ENCODE data around the gene CACNA1F. TPM values are rescaled to one million over a fixed set of nuclear protein-coding genes. Genes with fewer than 3 reads are reported as not detected.

Gene CACNA1F
- total and polyA plus RNA-seq, 10 of the 15 experiments (the other 5 are each of a cell fraction or from before 2014, with no cell fraction given): 0.01 to 0.32 (median 0.05) TPM; not detected in 5

- Histone ChIP-seq H3K27me3 (replicated peaks in 1 of 2; ENCODE audit: control insufficient read depth in 2 of 2, insufficient read depth in 2 of 2, low read length in 1 of 2) (no peaks in the 10 kb centered on the region), H3K79me2 (ENCODE audit: control insufficient read depth, insufficient read depth, low read length) (peaks cover under 1% of the 10 kb centered on the region; the same call in 1 of the 2 replicates), H3K27ac (ENCODE audit: control insufficient read depth, insufficient read depth) (peak overlapping the region; percentile 78), H4K20me1 (ENCODE audit: control insufficient read depth, insufficient read depth) (no peaks in the 10 kb centered on the region), H3K4me1 (ENCODE audit: control insufficient read depth, insufficient read depth, low read length) (peaks cover 9% of the 10 kb centered on the region), H3K4me2 (ENCODE audit: control insufficient read depth, insufficient read depth) (peak overlapping the region; percentile 81), H3K36me3 (ENCODE audit: control insufficient read depth in 2 of 2, insufficient read depth in 2 of 2, low read length in 1 of 2) (no peaks in the 10 kb centered on the region), H3K4me3 (peak overlapping the region; percentile 37; the same call in 1 of the 2 replicates), H2AFZ (ENCODE audit: control insufficient read depth, low read depth, low read length) (no peak overlapping the region), H3K9me3 (replicated peaks; ENCODE audit: control insufficient read depth, insufficient read depth, low read length) (no peaks in the 10 kb centered on the region; the same call in 2 of the 3 replicates), H3K9ac (ENCODE audit: control insufficient read depth, insufficient read depth, low read length) (peak overlapping the region; percentile 24; the same call in 1 of the 2 replicates)
- DNase-seq (ENCODE audit: low read depth, low spot score) (no peak), ATAC-seq (no peak), FAIRE-seq (no peak)
- BruUV-seq (replicated peaks): no TSS peak
- 0% methylated on average over 3 of the region's 3 CpGs for WGBS (ENCODE audit: insufficient coverage, insufficient replicate concordance, low lambda C conversion rate, missing lambda C conversion rate)
- ChIA-PET SMC1A (ENCODE audit: uncharacterized antibody, unreplicated experiment) (interaction anchor here (1.4 to 3.2 kb wide), 3 partner anchors 10 to 23 kb away, joined by 3 to 14 read pairs (median 14); no protein-coding TSS in a partner anchor), POLR2A (interaction anchor here (0.7 to 5.0 kb wide), 6 partner anchors 10 to 101 kb away, joined by 3 to 28 read pairs (median 10); partner anchors contain the start of genes PPP1R3F and PRICKLE3), RAD21 (ENCODE audit: unreplicated experiment) (interaction anchor here (0.8 to 4.6 kb wide), 7 partner anchors 12 to 101 kb away, joined by 3 to 26 read pairs (median 5); partner anchors contain the start of gene CCDC22), CTCF (interaction anchor here (1.1 to 5.2 kb wide), 5 partner anchors 11 to 26 kb away, joined by 3 to 57 read pairs (median 15); partner anchors contain the start of gene PRICKLE3)
- in situ Hi-C loops (cut with MboI) (no loop called here), intact Hi-C loops (cut with micrococcal nuclease; ENCODE audit: unreplicated experiment) (loop anchor here (2.0 kb wide), 2 partner anchors 23 to 45 kb away; partner anchors contain the start of gene GPKOW)
- TF ChIP-seq E2F8 (IDR thresholded peaks at IDR 0.05; ENCODE audit: low read depth, partially characterized antibody) (no peak), CBFB (IDR thresholded peaks at IDR 0.05; ENCODE audit: low read depth) (no peak), ZBED1 (IDR thresholded peaks at IDR 0.05; ENCODE audit: borderline replicate concordance) (no peak), POU2F2 (IDR thresholded peaks at IDR 0.05; ENCODE audit: borderline replicate concordance, low read depth, low read length) (no peak), KLF5 (IDR thresholded peaks at IDR 0.05; ENCODE audit: partially characterized antibody) (no peak), RFX5 (IDR thresholded peaks at IDR 0.05; ENCODE audit: low read depth, low read length) (no peak), REST (IDR thresholded peaks at IDR 0.05; ENCODE audit: low read depth, low read length) (no peak), CTCF (IDR thresholded peaks at IDR 0.05 in 2 of 3, conservative IDR thresholded peaks at IDR 0.05 in 1 of 3; ENCODE audit: control insufficient read depth in 2 of 3, extremely low read depth in 1 of 3, insufficient read depth in 1 of 3, low read depth in 3 of 3, low read length in 3 of 3) (no peak), KAT2A (conservative IDR thresholded peaks at IDR 0.05; ENCODE audit: control insufficient read depth, low read depth, low read length) (no peak), ZBTB11 (CRISPR knock-in tag; IDR thresholded peaks at IDR 0.05) (no peak), HDAC6 (IDR thresholded peaks at IDR 0.05; ENCODE audit: unreplicated experiment) (no peak)
Measured at GRCh38 chrX:49167740-49168108, 65.4 kb downstream of the CACNA1F start.

Data from GM12878 (cell line).